ENCODE results near the gene ADAMTS19.

ADAMTS19 gene

DNA sequence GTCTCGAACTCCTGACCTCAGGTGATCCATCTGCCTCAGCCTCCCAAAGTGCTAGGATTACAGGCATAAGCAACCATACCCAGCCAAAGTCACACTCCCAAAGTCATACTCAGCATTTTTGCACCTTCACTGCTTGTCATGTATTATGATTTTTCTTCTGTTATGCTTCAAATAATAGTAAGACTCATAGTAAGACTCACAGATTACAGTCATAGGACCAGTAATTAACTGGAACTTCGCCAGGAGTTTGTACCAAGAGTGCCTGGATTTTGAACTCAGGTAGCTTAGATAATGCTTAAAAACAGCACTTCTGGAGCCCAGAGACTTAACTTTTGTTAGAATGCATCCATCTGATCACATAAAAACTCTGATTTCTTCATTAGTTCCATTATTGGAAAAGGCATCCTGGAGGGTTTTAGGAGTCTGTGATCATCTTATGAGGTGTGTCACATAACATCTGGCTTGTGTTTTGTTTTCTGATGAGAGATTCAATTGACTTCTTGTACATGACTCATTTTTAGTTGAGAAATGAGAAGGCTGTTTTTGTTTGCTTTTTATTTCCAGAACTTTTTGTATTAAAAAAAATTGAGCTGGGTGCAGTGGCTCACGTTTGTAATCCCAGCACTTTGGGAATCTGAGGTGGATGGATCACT is 131.5 kb downstream of the ADAMTS19 start:
- DNase-seq (ENCODE audit: low spot score) = no peak
- no peak overlapping the region for H3K4me3 ChIP-seq
- H3K27ac ChIP-seq = no peak overlapping the region
- TF ChIP-seq, protein P1, sequence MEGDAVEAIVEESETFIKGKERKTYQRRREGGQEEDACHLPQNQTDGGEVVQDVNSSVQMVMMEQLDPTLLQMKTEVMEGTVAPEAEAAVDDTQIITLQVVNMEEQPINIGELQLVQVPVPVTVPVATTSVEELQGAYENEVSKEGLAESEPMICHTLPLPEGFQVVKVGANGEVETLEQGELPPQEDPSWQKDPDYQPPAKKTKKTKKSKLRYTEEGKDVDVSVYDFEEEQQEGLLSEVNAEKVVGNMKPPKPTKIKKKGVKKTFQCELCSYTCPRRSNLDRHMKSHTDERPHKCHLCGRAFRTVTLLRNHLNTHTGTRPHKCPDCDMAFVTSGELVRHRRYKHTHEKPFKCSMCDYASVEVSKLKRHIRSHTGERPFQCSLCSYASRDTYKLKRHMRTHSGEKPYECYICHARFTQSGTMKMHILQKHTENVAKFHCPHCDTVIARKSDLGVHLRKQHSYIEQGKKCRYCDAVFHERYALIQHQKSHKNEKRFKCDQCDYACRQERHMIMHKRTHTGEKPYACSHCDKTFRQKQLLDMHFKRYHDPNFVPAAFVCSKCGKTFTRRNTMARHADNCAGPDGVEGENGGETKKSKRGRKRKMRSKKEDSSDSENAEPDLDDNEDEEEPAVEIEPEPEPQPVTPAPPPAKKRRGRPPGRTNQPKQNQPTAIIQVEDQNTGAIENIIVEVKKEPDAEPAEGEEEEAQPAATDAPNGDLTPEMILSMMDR (IDR thresholded peaks at IDR 0.05) = no peak

DNA sequence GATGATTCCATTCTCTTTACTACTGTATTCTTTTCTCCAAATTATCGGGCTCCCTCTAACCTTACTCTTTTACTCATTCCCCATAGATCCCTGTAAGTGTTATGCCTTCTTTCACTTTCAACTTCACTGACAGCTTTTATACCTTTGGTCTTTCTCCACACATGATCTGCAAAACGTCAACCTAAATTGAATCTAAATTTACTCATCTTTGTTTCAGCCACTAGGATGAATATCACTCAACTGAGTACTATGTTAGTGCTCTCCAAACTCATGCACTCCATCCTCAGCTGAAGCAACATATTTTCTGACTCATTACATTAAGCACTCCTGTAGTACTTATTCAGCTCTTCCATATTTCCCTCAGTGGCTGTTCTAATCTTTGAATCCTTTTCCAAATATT is 133.4 kb downstream of the ADAMTS19 start:
- DNase-seq (ENCODE audit: low spot score) = no peak

DNA sequence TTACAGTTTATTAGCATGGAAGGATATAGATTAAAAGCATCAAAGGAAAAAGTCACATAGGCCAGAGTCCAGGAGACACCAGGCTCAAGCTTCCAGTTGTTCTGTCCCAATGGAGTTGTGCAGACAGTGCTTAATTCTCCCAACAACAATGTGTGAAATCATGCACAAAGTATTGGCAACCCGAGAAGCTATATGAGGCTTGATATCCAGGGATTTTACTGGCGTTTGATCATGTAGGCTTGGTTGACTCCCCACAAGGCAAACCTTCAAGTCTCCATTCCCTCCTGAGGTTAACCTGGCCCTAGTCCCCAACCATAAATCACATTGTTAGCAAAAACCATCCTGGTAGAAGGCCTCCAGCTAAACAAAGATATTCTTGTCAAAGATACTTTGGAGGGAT is 141.5 kb downstream of the ADAMTS19 start:
- TF ChIP-seq, protein P1 (IDR thresholded peaks at IDR 0.05) = no peak
- Histone ChIP-seq H3K4me3 (no peak overlapping the region), H3K27ac (no peak overlapping the region)
- no peak for DNase-seq (ENCODE audit: low spot score)

More for the DNA sequence above, 133.4 kb downstream of the ADAMTS19 start:
- TF ChIP-seq, protein P1 (IDR thresholded peaks at IDR 0.05) = no peak
- Histone ChIP-seq H3K4me3 (no peak overlapping the region), H3K27ac (no peak overlapping the region)

GRCh38 chr5:129608350-129608749 is 148.3 kb downstream of the ADAMTS19 start:
- H3K4me3 ChIP-seq = no peak overlapping the region
- H3K27ac ChIP-seq = no peak overlapping the region
- no peak for DNase-seq (ENCODE audit: low spot score)
- TF ChIP-seq, protein P1 (IDR thresholded peaks at IDR 0.05) = no peak

GRCh38 chr5:129609710-129610109 is 149.6 kb downstream of the ADAMTS19 start:
- no peak for DNase-seq (ENCODE audit: low spot score)
- no peak overlapping the region for H3K4me3 ChIP-seq
- TF ChIP-seq, protein P1 (IDR thresholded peaks at IDR 0.05) = no peak
- H3K27ac ChIP-seq = no peak overlapping the region

GRCh38 chr5:129616517-129616916 is 156.4 kb downstream of the ADAMTS19 start:
- DNase-seq (ENCODE audit: low spot score) = no peak
- Histone ChIP-seq H3K27ac (no peak overlapping the region), H3K4me3 (no peak overlapping the region)
- TF ChIP-seq, protein P1 (IDR thresholded peaks at IDR 0.05) = no peak

DNA sequence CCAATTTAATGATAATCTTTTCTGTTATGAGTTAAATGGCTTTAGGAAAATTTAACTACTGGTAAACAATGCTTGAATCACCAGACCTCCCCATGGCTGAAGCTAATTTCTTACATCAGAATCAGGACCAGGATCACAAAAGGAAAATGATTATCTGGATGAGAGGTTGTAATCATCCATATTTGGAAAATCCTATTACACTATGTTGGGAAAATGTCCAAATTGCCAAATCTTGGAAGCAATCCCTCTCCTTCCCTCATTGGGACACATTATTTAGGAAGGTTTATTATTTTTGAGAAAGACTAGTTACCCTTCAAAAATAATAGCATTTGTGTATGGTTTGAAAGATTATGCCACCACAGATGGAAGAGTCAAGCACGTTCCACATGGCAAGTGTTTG is 157.1 kb downstream of the ADAMTS19 start:
- TF ChIP-seq, protein P1 (IDR thresholded peaks at IDR 0.05) = no peak
- no peak overlapping the region for H3K27ac ChIP-seq
- DNase-seq (ENCODE audit: low spot score) = no peak
- H3K4me3 ChIP-seq = no peak overlapping the region

Measured in coronary artery (tissue), 2 donors.